ENCODE data around the gene KIF1A.

- TF ChIP-seq, protein P1, sequence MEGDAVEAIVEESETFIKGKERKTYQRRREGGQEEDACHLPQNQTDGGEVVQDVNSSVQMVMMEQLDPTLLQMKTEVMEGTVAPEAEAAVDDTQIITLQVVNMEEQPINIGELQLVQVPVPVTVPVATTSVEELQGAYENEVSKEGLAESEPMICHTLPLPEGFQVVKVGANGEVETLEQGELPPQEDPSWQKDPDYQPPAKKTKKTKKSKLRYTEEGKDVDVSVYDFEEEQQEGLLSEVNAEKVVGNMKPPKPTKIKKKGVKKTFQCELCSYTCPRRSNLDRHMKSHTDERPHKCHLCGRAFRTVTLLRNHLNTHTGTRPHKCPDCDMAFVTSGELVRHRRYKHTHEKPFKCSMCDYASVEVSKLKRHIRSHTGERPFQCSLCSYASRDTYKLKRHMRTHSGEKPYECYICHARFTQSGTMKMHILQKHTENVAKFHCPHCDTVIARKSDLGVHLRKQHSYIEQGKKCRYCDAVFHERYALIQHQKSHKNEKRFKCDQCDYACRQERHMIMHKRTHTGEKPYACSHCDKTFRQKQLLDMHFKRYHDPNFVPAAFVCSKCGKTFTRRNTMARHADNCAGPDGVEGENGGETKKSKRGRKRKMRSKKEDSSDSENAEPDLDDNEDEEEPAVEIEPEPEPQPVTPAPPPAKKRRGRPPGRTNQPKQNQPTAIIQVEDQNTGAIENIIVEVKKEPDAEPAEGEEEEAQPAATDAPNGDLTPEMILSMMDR (IDR thresholded peaks at IDR 0.05) = no peak
- TF ChIP-seq NFYB (CRISPR knock-in tag; conservative IDR thresholded peaks at IDR 0.05; ENCODE audit: low read depth) (no peak), GABPB1 (CRISPR knock-in tag; IDR thresholded peaks at IDR 0.05) (no peak), KAT7 (CRISPR knock-in tag; IDR thresholded peaks at IDR 0.05; ENCODE audit: borderline replicate concordance) (no peak), ZNF219 (CRISPR knock-in tag; IDR thresholded peaks at IDR 0.05; ENCODE audit: borderline replicate concordance) (no peak), ZNF121 (CRISPR knock-in tag; IDR thresholded peaks at IDR 0.05) (no peak), IRF1 (CRISPR knock-in tag; IDR thresholded peaks at IDR 0.05) (no peak), HMGA2 (CRISPR knock-in tag; IDR thresholded peaks at IDR 0.05) (no peak)
- TF ChIP-seq, protein P2, sequence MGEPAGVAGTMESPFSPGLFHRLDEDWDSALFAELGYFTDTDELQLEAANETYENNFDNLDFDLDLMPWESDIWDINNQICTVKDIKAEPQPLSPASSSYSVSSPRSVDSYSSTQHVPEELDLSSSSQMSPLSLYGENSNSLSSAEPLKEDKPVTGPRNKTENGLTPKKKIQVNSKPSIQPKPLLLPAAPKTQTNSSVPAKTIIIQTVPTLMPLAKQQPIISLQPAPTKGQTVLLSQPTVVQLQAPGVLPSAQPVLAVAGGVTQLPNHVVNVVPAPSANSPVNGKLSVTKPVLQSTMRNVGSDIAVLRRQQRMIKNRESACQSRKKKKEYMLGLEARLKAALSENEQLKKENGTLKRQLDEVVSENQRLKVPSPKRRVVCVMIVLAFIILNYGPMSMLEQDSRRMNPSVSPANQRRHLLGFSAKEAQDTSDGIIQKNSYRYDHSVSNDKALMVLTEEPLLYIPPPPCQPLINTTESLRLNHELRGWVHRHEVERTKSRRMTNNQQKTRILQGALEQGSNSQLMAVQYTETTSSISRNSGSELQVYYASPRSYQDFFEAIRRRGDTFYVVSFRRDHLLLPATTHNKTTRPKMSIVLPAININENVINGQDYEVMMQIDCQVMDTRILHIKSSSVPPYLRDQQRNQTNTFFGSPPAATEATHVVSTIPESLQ (CRISPR knock-in tag; IDR thresholded peaks at IDR 0.05) = no peak
- TF ChIP-seq, protein P3, sequence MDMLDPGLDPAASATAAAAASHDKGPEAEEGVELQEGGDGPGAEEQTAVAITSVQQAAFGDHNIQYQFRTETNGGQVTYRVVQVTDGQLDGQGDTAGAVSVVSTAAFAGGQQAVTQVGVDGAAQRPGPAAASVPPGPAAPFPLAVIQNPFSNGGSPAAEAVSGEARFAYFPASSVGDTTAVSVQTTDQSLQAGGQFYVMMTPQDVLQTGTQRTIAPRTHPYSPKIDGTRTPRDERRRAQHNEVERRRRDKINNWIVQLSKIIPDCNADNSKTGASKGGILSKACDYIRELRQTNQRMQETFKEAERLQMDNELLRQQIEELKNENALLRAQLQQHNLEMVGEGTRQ (CRISPR knock-in tag; IDR thresholded peaks at IDR 0.05) = no peak
Measured at GRCh38 chr2:240806006-240806405, 14.0 kb downstream of the KIF1A start.
